Liver (tissue), 3 donors: ENCODE results near the gene RYR3.

Experiments
- CTCF ChIP-seq: fragments of 150-350 bp; IDR thresholded peaks from 2 replicates; pipeline ENCODE4 v1.5.1; 2017; ENCODE audit warnings: improper control_type of control experiment, low read depth, low read length; ENCODE audit not compliant: missing input control
- GABPA ChIP-seq, 2 donors: IDR thresholded peaks in 1 of 2; conservative IDR thresholded peaks in 1 of 2; 2 replicates each; pipeline ENCODE4 v1.6.1; 2016; ENCODE audit warnings: antibody characterized with exemption in 2 of 2, mild to moderate bottlenecking in 1 of 2, moderate library complexity in 1 of 2
- JUND ChIP-seq, 2 donors: IDR thresholded peaks; 2 replicates each; pipeline ENCODE4 v1.6.1; 2016; ENCODE audit warnings: antibody characterized with exemption in 2 of 2
- RAD21 ChIP-seq, 2 donors: IDR thresholded peaks; 2 replicates each; pipeline ENCODE4 v1.6.1; 2016; ENCODE audit warnings: antibody characterized with exemption in 2 of 2, mild to moderate bottlenecking in 2 of 2
- REST ChIP-seq: IDR thresholded peaks from 2 replicates; pipeline ENCODE4 v1.6.1; 2016; ENCODE audit warnings: antibody characterized with exemption, mild to moderate bottlenecking
- SP1 ChIP-seq: IDR thresholded peaks from 2 replicates; pipeline ENCODE4 v1.6.1; 2018; ENCODE audit warnings: antibody characterized with exemption, mild to moderate bottlenecking
- TF ChIP-seq, protein P1 (sequence below): IDR thresholded peaks from 2 replicates; pipeline ENCODE4 v1.6.1; 2016; ENCODE audit warnings: antibody characterized with exemption
- donor health status: healthy.
- donor health status: healthy.

- no peak for TF ChIP-seq REST
- TF ChIP-seq CTCF = no peak
- TF ChIP-seq, protein P1, sequence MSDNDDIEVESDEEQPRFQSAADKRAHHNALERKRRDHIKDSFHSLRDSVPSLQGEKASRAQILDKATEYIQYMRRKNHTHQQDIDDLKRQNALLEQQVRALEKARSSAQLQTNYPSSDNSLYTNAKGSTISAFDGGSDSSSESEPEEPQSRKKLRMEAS = no peak
- no peak for TF ChIP-seq JUND (IDR thresholded peaks at IDR 0.05)
- TF ChIP-seq RAD21 (IDR thresholded peaks at IDR 0.05) = no peak
- TF ChIP-seq GABPA (IDR thresholded peaks at IDR 0.05 in 1 of 2, conservative IDR thresholded peaks at IDR 0.05 in 1 of 2) = no peak
- no peak for TF ChIP-seq SP1
Measured at GRCh38 chr15:33639978-33640377, 329.2 kb downstream of the RYR3 start.
